ENCODE results near the gene ALG9. TPM values are rescaled to one million over a fixed set of nuclear protein-coding genes. Genes with fewer than 3 reads are reported as not detected.

The ALG9 gene
- total and polyA plus RNA-seq, 8 donors = 15.7 to 37.0 (median 21.8) TPM

GRCh38 chr11:111835665-111836064, 35.7 kb downstream of the ALG9 start:
- no peak overlapping the region for H3K27ac ChIP-seq
- FAIRE-seq = no peak
- H3K9me3 ChIP-seq = no peaks in the 10 kb centered on the region
- H3K4me3 ChIP-seq = no peak overlapping the region
- ATAC-seq = no peak
- 93 to 96% methylated on average over 7 of the region's 7 CpGs for WGBS, 2 donors
- H3K27me3 ChIP-seq = no peaks in the 10 kb centered on the region
- peaks cover 3 to 18% (median 6%) of the 10 kb centered on the region in 3 donors for H3K36me3 ChIP-seq
- no peak for DNase-seq
- no peaks in the 10 kb centered on the region for H3K4me1 ChIP-seq
- no peak for TF ChIP-seq CTCF (IDR thresholded peaks at IDR 0.05)
- intact Hi-C loops (cut with DNase I) = loop anchor here in 1 of 3 donors (10.0 kb wide), 1 partner anchor 241 kb away; no protein-coding TSS in a partner anchor

GRCh38 chr11:111834432-111835163, 36.8 kb downstream of the ALG9 start:
- TF ChIP-seq CTCF (IDR thresholded peaks at IDR 0.05) = no peak
- Histone ChIP-seq H3K4me3 (no peak overlapping the region), H3K36me3 (peaks cover 3 to 18% (median 6%) of the 10 kb centered on the region in 3 donors), H3K27me3 (no peaks in the 10 kb centered on the region), H3K9me3 (no peaks in the 10 kb centered on the region), H3K27ac (no peak overlapping the region), H3K4me1 (no peaks in the 10 kb centered on the region)
- 88 to 89% methylated on average over 3 of the region's 3 CpGs for WGBS, 2 donors
- intact Hi-C loops (cut with DNase I) = loop anchor here in 1 of 3 donors (10.0 kb wide), 1 partner anchor 240 kb away; no protein-coding TSS in a partner anchor
- no peak for DNase-seq
- no peak for FAIRE-seq
- ATAC-seq = no peak

GRCh38 chr11:111833524-111833923, 37.9 kb downstream of the ALG9 start:
- H3K4me1 ChIP-seq = no peaks in the 10 kb centered on the region
- no peak for DNase-seq
- FAIRE-seq = no peak
- H3K27ac ChIP-seq = no peak overlapping the region
- H3K27me3 ChIP-seq = no peaks in the 10 kb centered on the region
- peak in 2 of 4 donors; percentile 33 to 40 for ATAC-seq
- H3K4me3 ChIP-seq = no peak overlapping the region
- WGBS, 2 donors = 66 to 74% methylated on average over 4 of the region's 4 CpGs
- no peak for TF ChIP-seq CTCF (IDR thresholded peaks at IDR 0.05)
- H3K9me3 ChIP-seq = no peaks in the 10 kb centered on the region
- intact Hi-C loops (cut with DNase I) = loop anchor here in 1 of 3 donors (10.0 kb wide), 1 partner anchor 239 kb away; no protein-coding TSS in a partner anchor
- H3K36me3 ChIP-seq = peaks cover 3 to 18% (median 6%) of the 10 kb centered on the region in 3 donors

GRCh38 chr11:111829185-111829968, 42.0 kb downstream of the ALG9 start:
- peaks cover 0 to 7% (median 0%) of the 10 kb centered on the region in 3 donors for H3K36me3 ChIP-seq
- 91 to 93% methylated on average over 5 of the region's 5 CpGs for WGBS, 2 donors
- intact Hi-C loops (cut with DNase I) = no loop called here
- DNase-seq = no peak
- H3K27ac ChIP-seq = no peak overlapping the region
- H3K9me3 ChIP-seq = no peaks in the 10 kb centered on the region
- no peak for FAIRE-seq
- no peak overlapping the region for H3K4me3 ChIP-seq
- no peak for TF ChIP-seq CTCF (IDR thresholded peaks at IDR 0.05)
- no peaks in the 10 kb centered on the region for H3K4me1 ChIP-seq
- no peak for ATAC-seq
- no peaks in the 10 kb centered on the region for H3K27me3 ChIP-seq
